GM19035 (cell line): ENCODE data around the gene C4A.
"Not testable (repeated sequence)": the region's sequence is repeated elsewhere in the genome, so short reads cannot be mapped to it uniquely, and the experiment has no call there.

Experiments used
- ATAC-seq: cut with Tn5 transposase; IDR thresholded peaks from one replicate; pipeline ENCODE4 v1.9.1; 2021; ENCODE audit not compliant: unreplicated experiment

The C4A gene

DNA sequence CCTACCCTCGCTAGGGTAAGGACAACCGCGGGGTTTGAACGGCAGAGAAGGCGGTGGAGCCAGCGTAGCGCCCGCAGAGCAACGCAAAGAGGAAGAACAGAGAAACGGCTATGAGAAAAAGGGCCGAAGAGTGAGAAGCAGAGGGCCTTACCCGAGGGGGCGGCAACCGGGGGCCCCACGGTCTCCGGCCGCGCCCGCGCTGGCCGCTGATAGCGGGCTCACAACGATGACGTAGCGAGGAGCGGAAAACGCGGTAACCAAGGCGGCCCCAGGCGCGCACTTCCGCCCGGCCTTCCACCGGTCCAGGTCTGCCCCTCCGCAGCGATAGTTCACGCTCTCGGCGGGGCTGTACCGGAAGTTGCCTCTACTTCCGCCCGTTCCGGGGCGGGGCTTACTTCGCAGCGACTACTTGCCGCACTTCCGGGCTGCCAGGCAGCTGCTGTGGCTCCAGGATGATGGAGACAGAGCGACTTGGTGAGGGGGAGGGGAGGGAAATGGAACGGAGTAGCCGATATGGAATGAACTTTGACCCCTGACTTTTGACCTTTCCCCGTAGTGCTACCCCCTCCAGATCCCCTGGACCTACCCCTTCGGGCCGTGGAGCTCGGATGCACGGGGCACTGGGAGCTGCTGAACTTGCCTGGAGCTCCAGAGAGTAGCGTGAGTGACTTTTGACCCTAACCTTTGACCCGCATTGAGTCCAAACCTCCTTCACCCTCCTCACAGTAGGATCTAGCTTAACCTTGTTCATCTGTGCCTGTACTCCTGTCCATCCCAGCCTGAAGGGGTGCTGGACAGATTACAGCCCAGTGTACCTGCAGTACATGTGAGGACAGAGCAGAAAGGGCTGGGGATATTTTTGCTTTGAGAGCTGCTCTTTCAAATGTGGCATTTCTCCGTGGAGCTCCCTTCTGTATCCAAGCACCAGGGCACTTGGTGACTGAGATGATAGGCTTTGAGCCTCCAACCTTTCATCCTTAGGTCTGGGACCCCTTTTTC is 22.8 kb upstream of the C4A start, which contains the start of the genes NELFE and SKIC2:
Gene NELFE, minus strand, starts transcription at position 231 of the 999 bp plus-strand sequence. CDS start 525 bp downstream, outside the sequence.
Gene SKIC2, plus strand, starts transcription at position 435 of the 999 bp plus-strand sequence. Its CDS starts 18 bp downstream, at position 453.
- peak; percentile 95 for ATAC-seq

DNA sequence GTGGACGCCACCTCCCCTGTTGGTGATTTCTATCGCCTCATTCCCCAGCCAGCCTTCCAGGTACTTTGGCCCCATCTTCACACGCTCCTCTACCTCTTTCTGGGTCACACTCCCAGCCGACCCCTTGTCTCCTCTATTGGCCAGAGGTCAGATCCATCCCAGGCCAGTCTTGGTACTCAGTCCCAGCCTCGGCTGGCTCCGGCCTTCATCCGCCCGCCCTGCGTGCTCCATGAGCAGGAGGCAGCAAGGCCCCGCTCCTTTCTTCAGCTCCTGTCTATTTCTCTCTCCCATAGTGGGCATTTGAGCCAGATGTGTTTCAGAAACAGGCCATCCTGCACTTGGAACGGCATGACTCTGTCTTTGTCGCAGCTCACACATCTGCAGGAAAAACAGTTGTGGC is 20.2 kb upstream of the C4A start:
- no peak for ATAC-seq

DNA sequence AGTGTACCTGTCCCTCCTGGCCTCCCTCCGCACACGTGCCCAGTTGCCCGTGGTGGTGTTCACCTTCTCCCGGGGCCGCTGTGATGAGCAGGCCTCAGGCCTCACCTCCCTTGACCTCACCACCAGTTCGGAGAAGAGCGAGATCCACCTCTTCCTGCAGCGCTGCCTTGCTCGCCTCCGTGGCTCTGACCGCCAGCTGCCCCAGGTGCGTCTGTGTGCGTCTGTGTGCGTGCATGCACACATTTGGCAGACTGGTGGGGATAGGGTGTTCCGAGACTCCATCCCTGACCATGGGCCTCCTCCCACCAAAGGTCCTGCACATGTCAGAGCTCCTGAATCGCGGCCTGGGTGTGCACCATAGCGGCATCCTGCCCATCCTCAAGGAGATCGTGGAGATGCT is 17.9 kb upstream of the C4A start:
- ATAC-seq = no peak

- ATAC-seq = no peak
Observed at GRCh38 chr6:31965700-31966099, 16.2 kb upstream of the C4A start.

- ATAC-seq = no peak
Observed at GRCh38 chr6:31966506-31966905, 15.4 kb upstream of the C4A start.

- ATAC-seq = no peak
Observed at GRCh38 chr6:31966997-31967925, 14.6 kb upstream of the C4A start.

GRCh38 chr6:31967926-31968320 is 13.9 kb upstream of the C4A start:
- ATAC-seq = no peak

DNA sequence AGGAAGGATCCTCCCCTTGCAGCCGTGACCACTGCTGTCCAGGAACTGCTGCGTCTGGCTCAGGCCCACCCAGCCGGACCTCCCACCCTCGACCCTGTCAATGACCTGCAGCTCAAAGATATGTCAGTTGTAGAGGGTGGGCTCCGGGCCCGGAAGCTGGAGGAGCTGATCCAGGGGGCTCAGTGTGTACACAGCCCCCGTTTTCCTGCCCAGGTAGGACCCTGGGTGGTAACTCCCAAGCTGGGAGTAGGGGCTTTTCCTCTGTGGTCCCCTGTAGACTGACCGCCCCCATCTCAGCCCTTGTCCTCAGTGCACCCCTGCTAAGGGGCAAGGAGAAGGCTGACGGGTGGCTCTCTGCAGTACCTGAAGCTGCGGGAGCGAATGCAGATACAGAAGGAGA is 13.5 kb upstream of the C4A start:
- ATAC-seq = no peak

DNA sequence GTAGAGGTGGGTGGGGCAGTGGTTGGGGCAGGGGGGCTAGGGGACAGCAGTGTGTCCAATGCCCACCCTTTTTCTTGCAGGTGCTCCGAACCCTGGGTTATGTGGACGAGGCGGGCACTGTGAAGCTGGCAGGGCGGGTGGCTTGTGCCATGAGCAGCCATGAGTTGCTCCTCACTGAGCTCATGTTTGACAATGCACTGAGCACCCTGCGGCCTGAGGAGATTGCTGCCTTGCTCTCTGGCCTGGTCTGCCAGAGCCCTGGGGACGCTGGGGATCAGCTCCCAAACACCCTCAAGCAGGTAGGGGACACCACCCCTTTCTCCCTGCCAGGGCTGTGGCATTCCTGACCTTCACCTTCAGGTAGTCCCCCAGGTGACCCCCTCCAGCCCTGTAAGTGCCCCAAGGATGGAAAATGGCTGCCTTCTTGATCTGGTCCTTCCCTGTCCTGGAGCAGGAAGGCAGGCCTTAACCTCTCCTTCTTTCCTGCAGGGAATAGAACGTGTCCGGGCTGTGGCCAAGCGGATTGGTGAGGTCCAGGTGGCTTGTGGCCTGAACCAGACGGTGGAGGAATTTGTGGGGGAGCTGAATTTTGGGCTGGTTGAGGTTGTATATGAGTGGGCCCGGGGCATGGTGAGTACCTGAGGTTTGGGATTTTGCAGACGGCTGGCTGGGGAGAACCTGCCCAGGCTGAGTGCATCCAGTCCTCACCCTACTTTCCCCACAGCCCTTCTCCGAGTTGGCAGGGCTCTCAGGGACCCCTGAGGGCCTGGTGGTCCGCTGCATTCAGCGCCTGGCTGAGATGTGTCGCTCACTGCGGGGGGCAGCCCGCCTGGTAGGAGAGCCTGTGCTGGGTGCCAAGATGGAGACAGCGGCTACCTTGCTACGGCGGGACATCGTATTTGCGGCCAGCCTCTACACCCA is 12.8 kb upstream of the C4A start:
- no peak for ATAC-seq

GRCh38 chr6:31969712-31970603 is 11.9 kb upstream of the C4A start:
- no peak for ATAC-seq

DNA sequence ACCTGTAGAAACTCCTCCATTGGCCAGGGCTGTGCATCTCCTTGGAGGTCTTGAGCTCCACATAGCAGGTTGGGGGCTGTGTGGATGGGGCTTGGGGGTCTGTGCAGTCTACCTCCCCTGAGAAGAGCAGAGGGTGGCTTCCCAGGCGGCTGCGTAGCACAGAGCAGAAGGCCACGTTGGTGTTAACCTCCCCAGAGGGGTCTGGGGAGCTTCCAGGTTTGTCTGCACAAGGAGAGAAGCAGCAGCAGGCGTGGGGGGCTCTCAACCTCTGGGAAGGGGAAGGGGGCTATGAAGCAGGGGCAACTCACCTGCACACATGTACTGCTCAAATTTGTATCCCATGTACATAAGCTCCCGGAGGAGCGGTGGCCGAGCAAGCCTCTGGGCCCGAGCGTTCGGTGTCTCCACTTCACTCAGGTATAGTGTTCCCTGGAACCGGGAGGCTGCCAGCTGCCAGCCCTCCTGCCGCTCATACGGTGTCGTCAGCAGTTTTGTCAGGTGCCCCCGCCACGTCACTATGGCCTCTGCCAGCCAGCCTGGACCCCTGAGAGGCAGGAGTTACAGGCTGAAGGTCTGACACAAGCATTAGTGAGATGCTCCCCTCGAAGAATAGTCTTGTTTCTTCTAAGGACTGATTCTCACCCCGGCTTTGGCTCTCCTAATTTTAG is 11.1 kb upstream of the C4A start:
- ATAC-seq = no peak

GRCh38 chr6:31971279-31971992 is 10.4 kb upstream of the C4A start:
- no peak for ATAC-seq

DNA sequence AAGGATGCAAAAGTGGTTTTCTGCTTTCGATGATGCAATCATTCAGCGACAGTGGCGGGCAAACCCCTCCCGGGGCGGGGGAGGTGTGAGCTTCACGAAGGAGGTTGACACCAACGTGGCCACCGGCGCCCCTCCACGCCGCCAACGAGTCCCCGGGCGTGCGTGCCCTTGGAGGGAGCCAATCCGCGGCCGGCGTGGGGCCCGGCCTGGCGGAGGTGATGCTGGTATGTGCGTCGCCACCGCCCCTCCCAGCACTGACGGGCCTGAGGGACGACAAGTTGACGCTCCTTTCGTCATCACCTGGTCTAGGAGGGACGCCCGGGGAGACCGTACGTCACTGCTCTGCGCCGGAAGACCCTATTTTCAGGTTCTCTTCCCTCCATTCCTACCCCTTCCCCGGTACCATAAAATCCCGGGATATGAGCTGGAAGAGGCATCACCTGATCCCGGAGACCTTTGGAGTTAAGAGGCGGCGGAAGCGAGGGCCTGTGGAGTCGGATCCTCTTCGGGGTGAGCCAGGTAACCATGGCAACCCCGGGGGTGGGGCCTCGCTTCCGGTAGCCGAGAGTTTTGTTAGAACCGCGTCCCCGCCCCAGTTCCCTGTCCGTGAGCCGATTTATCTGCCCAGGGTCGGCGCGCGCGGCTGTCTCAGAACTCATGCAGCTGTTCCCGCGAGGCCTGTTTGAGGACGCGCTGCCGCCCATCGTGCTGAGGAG is 9.7 kb upstream of the C4A start, which contains the start of gene DXO:
Gene DXO, minus strand, starts transcription at position 146 of the 716 bp plus-strand sequence. CDS start 463 bp downstream, outside the sequence.
- ATAC-seq = peak; percentile 91

DNA sequence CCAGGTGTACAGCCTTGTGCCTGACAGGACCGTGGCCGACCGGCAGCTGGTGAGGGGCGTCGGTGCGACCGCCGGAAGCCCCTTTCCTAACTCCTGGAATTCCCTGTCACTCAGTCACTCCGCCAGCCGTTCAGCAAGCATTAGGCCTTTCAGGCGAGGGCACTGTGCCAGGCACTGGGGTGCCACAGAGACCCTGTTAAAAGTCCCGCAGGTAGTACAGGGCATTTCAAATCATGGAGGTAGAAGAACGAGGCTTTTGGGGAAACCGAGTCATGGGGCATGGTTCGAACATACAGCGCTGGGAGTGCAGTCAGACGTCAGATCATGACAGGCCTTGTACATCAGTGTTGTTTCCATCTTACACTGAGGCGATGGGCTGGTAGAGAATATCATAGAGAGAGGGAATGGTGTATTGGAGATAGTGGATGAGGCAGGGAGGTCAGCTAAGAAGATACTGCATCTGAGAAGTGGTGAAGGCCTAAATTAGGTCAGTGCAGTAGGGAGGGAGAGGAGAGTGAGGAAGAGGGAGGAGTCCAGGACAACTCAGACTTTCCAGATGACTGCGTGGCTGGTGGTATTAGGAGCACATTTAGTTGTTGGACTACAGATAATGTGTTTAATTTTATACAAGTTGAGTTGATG is 9.0 kb upstream of the C4A start:
- ATAC-seq = no peak

DNA sequence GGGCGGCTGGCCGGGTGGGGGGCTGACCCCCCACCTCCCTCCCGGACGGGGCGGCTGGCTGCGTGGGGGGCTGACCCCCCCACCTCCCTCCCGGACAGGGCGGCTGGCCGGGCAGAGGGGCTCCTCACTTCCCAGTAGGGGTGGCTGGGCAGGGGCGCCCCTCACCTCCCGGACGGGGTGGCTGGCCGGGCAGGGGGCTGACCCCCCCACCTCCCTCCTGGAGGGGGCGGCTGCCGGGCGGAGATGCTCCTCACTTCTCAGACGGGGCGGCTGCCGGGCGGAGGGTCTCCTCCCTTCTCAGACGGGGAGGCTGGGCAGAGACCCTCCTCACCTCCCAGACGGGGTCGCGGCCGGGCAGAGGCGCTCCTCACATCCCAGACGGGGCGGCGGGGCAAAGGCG is 5.8 kb upstream of the C4A start:
- ATAC-seq = not testable (repeated sequence)

- no peak for ATAC-seq
Observed at GRCh38 chr6:31977816-31978431, 3.9 kb upstream of the C4A start.
